HG03442 (cell line): Measurements from ENCODE around the gene OCSTAMP.

ENCODE experiments used
- ATAC-seq: cut with Tn5 transposase; IDR thresholded peaks from one replicate; pipeline ENCODE4 v1.9.1; 2021; ENCODE audit warnings: mild to moderate bottlenecking, moderate library complexity; ENCODE audit not compliant: unreplicated experiment

OCSTAMP gene

GRCh38 chr20:46520976-46521579, 29.4 kb downstream of the OCSTAMP start:
- peak; percentile 43 for ATAC-seq

GRCh38 chr20:46520540-46520939, 29.9 kb downstream of the OCSTAMP start:
- no peak for ATAC-seq

- ATAC-seq: no peak
These were observed 30.9 kb downstream of the OCSTAMP start for GRCh38 chr20:46519471-46520068.

GRCh38 chr20:46512943-46513844, 37.3 kb downstream of the OCSTAMP start, which contains the start of gene ZNF334:
Gene ZNF334, minus strand, starts transcription at chr20:46513559. Its CDS starts 1,457 bp downstream, at chr20:46512102.
- ATAC-seq: no peak

- ATAC-seq: no peak
These were observed 40.9 kb downstream of the OCSTAMP start for GRCh38 chr20:46509523-46509922.

- ATAC-seq: no peak
These were observed 42.6 kb downstream of the OCSTAMP start for GRCh38 chr20:46507760-46508407.

GRCh38 chr20:46505506-46505905, 44.9 kb downstream of the OCSTAMP start:
- ATAC-seq: no peak

GRCh38 chr20:46501961-46502360, 48.5 kb downstream of the OCSTAMP start:
- ATAC-seq: no peak

- no peak for ATAC-seq
These were observed 49.0 kb downstream of the OCSTAMP start for GRCh38 chr20:46501337-46501942.

GRCh38 chr20:46494077-46494476, 56.4 kb downstream of the OCSTAMP start:
- no peak for ATAC-seq

- ATAC-seq: no peak
These were observed 59.1 kb downstream of the OCSTAMP start for GRCh38 chr20:46491354-46491753.
